ENCODE data around the gene ATP8B4.

- TF ChIP-seq, protein P1, sequence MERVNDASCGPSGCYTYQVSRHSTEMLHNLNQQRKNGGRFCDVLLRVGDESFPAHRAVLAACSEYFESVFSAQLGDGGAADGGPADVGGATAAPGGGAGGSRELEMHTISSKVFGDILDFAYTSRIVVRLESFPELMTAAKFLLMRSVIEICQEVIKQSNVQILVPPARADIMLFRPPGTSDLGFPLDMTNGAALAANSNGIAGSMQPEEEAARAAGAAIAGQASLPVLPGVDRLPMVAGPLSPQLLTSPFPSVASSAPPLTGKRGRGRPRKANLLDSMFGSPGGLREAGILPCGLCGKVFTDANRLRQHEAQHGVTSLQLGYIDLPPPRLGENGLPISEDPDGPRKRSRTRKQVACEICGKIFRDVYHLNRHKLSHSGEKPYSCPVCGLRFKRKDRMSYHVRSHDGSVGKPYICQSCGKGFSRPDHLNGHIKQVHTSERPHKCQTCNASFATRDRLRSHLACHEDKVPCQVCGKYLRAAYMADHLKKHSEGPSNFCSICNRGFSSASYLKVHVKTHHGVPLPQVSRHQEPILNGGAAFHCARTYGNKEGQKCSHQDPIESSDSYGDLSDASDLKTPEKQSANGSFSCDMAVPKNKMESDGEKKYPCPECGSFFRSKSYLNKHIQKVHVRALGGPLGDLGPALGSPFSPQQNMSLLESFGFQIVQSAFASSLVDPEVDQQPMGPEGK (CRISPR knock-in tag; IDR thresholded peaks at IDR 0.05; ENCODE audit: borderline replicate concordance), result no peak
- TF ChIP-seq CSDC2 (CRISPR knock-in tag; IDR thresholded peaks at IDR 0.05) (no peak), ZNF565 (CRISPR knock-in tag; conservative IDR thresholded peaks at IDR 0.05; ENCODE audit: low read depth) (no peak)
These were observed 21.1 kb upstream of the ATP8B4 start for GRCh38 chr15:50140098-50140497.
